Coronary artery (tissue), 2 donors: ENCODE results near the gene GOLGA3.

Experiments
- DNase-seq: peaks from one replicate; pipeline ENCODE4 v3.0.0-alpha.2; 2017; ENCODE audit warnings: low spot score
- H3K27ac ChIP-seq, 2 donors: fragments of 200-600 bp; sonication (generic); one replicate each; pipeline ENCODE4 v1.5.1; 2016 to 2019
- H3K4me3 ChIP-seq: fragments of 200-600 bp; sonication (generic); 2 replicates; pipeline ENCODE4 v1.5.1; 2016; ENCODE audit warnings: mild to moderate bottlenecking, moderate library complexity
- CTCF ChIP-seq: fragments of 200-600 bp; sonication (generic); IDR thresholded peaks from one replicate; pipeline ENCODE4 v1.5.1; 2019; ENCODE audit warnings: antibody characterized with exemption

The GOLGA3 gene

GRCh38 chr12:132741620-132742019, 87.0 kb downstream of the GOLGA3 start:
- no peak for DNase-seq
- no peak overlapping the region for H3K27ac ChIP-seq
- no peak for TF ChIP-seq CTCF
- no peak overlapping the region for H3K4me3 ChIP-seq

GRCh38 chr12:132740652-132741051, 88.0 kb downstream of the GOLGA3 start:
- no peak for DNase-seq
- Histone ChIP-seq H3K4me3 (no peak overlapping the region), H3K27ac (no peak overlapping the region)
- TF ChIP-seq CTCF, result no peak

GRCh38 chr12:132740313-132740646, 88.4 kb downstream of the GOLGA3 start:
- DNase-seq, result no peak
- Histone ChIP-seq H3K27ac (no peak overlapping the region), H3K4me3 (no peak overlapping the region)
- TF ChIP-seq CTCF, result no peak

GRCh38 chr12:132739600-132740312, 88.9 kb downstream of the GOLGA3 start:
- no peak overlapping the region for H3K4me3 ChIP-seq
- TF ChIP-seq CTCF, result no peak
- DNase-seq, result no peak
- H3K27ac ChIP-seq, result no peak overlapping the region

GRCh38 chr12:132736913-132737312, 91.8 kb downstream of the GOLGA3 start:
- Histone ChIP-seq H3K4me3 (no peak overlapping the region), H3K27ac (no peak overlapping the region)
- DNase-seq, result no peak
- no peak for TF ChIP-seq CTCF

- Histone ChIP-seq H3K4me3 (no peak overlapping the region), H3K27ac (no peak overlapping the region)
- no peak for TF ChIP-seq CTCF
- DNase-seq, result no peak
These were observed 92.3 kb downstream of the GOLGA3 start for GRCh38 chr12:132736378-132736777.

- H3K27ac ChIP-seq, result no peak overlapping the region
- no peak for DNase-seq
- H3K4me3 ChIP-seq, result no peak overlapping the region
- no peak for TF ChIP-seq CTCF
These were observed 93.2 kb downstream of the GOLGA3 start for GRCh38 chr12:132735496-132735895.
